Kasumi-1 (cell line): ENCODE data around the gene DOHH.
"Not testable (repeated sequence)": the region's sequence is repeated elsewhere in the genome, so short reads cannot be mapped to it uniquely, and the experiment has no call there.

Source experiments
- DNase-seq, 2 experiments: peaks; one replicate each; lab custom pipeline; 2025; lab: John Stamatoyannopoulos, UW

DOHH gene

DNA sequence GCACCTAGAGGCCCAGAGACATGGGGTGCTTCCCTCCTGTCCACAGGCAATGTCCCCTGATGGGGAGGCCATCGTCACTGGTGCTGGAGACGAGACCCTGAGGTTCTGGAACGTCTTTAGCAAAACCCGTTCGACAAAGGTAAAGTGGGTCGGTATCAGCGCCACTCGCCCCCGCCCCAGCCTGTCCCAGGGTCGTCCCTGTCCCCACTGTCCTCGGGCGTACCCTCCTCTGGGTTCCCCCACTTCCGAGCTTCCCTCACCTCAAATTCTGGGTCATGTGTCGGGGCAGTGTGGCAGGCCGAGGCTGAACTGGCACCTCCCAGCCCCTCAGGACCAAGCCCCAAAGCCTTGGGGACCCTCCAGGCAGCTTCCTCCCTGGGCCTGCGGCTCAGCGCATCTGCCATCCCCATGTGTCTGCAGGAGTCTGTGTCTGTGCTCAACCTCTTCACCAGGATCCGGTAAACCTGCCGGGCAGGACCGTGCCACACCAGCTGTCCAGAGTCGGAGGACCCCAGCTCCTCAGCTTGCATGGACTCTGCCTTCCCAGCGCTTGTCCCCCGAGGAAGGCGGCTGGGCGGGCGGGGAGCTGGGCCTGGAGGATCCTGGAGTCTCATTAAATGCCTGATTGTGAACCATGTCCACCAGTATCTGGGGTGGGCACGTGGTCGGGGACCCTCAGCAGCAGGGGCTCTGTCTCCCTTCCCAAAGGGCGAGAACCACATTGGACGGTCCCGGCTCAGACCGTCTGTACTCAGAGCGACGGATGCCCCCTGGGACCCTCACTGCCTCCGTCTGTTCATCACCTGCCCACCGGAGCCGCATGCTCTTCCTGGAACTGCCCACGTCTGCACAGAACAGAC, 34.1 kb upstream of the DOHH start:
- DNase-seq = no peak

DNA sequence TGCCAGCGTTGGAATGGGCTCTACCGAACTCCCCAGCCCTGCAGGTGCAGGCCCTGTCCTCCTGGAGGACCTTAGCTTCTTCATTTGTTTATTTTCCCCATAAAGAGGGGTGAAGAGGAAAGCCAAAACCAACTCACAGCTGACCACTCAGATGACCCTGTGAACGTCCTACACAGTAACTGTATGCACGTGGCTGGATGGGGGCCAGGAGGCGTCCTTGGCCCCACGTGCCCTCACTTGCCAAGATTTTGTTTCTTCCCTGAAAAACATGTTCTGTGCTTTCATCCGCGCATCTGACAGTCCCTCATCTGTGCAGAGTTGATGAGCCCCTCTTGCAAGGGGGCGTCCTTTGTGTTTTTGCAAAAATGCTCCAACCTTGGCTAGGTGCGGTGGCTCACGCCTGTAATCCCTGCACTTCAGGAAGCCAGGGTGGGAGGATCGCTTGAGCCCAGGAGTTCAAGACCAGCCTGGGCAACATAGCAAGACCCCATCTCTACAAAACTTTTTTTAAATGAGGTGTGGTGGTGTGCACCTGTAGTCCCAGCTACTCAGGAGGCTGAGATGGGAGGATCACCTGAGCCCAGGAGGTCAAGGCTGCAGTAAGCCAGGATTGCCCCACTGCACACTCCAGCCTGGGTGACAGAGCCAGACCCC, 33.2 kb upstream of the DOHH start:
- DNase-seq = no peak

- DNase-seq = no peak
Measured at GRCh38 chr19:3533033-3533432, 32.6 kb upstream of the DOHH start.

GRCh38 chr19:3532154-3532786, 31.8 kb upstream of the DOHH start:
- DNase-seq = no peak

DNA sequence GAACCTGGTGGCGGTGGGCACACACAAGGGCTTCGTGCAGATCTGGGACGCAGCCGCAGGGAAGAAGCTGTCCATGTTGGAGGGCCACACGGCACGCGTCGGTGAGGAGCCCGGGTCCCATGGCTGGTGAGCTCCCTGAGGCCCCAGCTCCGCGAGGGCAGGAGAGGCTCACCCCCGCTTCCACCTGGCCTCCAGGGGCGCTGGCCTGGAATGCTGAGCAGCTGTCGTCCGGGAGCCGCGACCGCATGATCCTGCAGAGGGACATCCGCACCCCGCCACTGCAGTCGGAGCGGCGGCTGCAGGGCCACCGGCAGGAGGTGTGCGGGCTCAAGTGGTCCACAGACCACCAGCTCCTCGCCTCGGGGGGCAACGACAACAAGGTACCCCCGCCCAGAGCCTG, 31.2 kb upstream of the DOHH start:
- no peak for DNase-seq

DNA sequence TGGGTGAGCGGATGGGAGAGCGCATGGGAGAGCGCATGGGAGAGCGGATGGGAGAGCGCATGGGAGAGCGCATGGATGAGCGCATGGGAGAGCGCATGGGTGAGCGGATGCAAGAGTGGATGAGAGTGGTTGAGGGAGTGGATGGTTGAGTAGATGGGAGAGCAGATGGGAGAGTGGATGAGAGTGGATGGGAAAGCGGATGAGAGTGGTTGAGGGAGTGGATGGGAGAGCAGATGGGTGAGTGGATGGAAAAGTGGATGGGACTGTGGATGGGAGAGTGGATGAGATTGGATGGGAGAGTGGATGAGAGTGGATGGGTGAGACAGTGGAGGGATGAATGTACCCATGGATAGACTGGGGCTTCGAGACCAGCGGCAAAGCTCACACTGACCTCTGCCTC, 29.9 kb upstream of the DOHH start:
- DNase-seq = no peak

DNA sequence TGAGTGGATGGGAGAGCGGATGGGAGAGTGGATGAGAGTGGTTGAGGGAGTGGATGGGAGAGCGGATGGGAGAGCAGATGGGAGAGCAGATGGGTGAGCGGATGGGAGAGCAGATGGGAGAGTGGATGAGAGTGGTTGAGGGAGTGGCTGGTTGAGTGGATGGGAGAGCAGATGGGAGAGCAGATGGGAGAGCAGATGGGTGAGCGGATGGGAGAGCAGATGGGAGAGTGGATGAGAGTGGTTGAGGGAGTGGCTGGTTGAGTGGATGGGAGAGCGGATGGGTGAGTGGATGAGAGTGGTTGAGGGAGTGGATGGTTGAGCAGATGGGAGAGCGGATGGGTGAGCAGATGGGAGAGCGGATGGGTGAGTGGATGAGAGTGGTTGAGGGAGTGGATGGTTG, 28.8 kb upstream of the DOHH start:
- DNase-seq = not testable (repeated sequence)

GRCh38 chr19:3528539-3529211, 28.2 kb upstream of the DOHH start:
- no peak for DNase-seq

- DNase-seq = no peak
Measured at GRCh38 chr19:3528080-3528479, 27.6 kb upstream of the DOHH start.

- DNase-seq = no peak
Measured at GRCh38 chr19:3527238-3527910, 26.9 kb upstream of the DOHH start.

- no peak for DNase-seq
Measured at GRCh38 chr19:3526507-3527237, 26.2 kb upstream of the DOHH start.

- DNase-seq = no peak
Measured at GRCh38 chr19:3524904-3525451, 24.5 kb upstream of the DOHH start.

- DNase-seq = no peak
Measured at GRCh38 chr19:3524078-3524842, 23.8 kb upstream of the DOHH start.

GRCh38 chr19:3523361-3524077, 23.0 kb upstream of the DOHH start:
- no peak for DNase-seq

DNA sequence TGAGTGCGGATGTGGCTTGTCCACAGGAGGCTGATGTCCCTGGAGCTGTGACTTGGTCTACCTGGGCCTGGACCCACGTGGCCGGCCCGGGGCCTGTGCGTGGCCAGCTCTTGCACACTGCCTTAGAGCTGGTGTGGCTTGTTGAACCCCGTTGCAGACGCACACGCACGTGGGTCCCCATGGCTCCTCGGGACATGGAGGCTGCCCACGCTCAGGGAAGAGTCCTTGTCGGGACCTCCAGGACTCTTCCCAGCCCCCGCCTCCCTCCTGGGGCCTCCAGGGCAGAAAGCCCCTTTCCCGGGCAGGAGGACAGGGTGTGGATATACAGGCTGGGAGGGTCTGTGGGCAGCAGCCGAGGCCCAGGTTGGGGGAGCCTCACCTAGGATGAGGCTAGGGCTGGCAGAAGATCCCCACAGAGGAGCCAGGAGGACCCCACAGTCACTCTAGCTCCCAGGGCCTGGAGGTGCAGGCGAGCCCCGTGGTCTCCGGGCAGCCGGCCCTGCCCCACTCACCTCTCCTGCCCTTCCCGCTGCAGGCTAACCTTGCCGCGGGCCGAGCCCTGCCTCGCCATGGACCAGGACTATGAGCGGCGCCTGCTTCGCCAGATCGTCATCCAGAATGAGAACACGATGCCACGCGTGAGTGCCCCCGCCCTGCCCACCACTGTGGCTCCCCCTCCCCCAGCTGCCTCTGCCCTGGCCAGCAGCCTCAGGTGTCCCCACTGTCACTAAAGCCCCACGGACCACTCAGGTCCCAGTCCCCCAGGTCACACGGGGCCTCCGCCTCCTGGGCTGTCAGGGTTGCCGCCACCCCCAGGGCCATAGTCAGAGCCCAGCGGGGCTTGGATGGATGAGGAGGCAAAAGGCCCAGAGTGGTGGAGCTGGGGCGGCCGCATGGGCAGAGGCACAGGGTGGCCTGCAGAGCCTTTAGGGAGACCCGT, 22.2 kb upstream of the DOHH start:
- no peak for DNase-seq

GRCh38 chr19:3521104-3521445, 20.6 kb upstream of the DOHH start:
- DNase-seq = no peak

- DNase-seq = no peak
Measured at GRCh38 chr19:3520166-3521103, 20.0 kb upstream of the DOHH start.
